ENCODE results near the gene TRAM2. TPM values are rescaled to one million over a fixed set of nuclear protein-coding genes. Genes with fewer than 3 reads are reported as not detected.

TRAM2 gene
- polyA plus RNA-seq, 4 donors, result 2.7 to 66.0 (median 8.5) TPM

DNA sequence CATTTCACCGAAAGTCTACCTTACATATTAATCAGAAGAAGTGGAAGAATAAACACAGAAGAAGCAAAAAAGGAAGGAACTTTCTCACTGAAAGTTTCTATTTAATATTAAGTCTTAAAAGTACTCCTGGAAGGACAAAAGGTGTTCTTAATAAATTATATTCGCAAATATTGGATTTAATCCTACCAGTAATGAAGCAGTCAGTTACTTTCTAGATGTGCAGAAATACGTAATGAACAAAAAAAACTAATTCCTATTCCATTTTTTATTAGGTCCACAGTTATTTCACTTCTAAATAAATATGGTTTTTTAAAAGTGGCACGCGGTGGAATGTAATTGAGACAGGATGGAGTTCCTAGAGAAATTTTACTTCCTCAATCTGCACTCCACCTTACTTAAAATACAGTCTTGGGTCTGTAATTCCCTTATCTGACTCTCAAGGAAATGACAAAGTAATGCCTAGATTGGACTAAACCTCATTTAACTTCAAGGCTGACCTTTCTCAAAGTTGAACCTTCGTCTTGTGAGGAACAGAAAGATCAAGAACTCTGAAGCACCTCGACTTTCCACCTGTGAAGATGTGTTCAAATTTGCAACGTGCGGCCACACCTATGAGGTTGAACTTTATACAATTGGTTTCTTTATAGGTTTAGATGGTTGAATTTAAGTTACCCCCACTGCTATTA lies 1.1 kb upstream of the TRAM2 start:
- DNase-seq (peak; percentile 48 to 52), FAIRE-seq (no peak)
- H3K4me1 ChIP-seq (ENCODE audit: control insufficient read depth in 3 of 3, insufficient read depth in 2 of 3, low read depth in 1 of 3, low read length in 2 of 3), result peaks cover 3 to 35% (median 6%) of the 10 kb centered on the region in 3 donors
- peak overlapping the region; percentile 90 to 96 (median 92) for H3K27ac ChIP-seq (ENCODE audit: low read depth in 1 of 3, low read length in 2 of 3)
- H3K9me3 ChIP-seq (ENCODE audit: control insufficient read depth in 2 of 2, insufficient read depth in 1 of 2, low read depth in 1 of 2, low read length in 1 of 2), result peaks cover 0 to 4% of the 10 kb centered on the region in 2 donors
- H3K4me3 ChIP-seq (ENCODE audit: low read depth in 1 of 3, low read length in 3 of 3), result peak overlapping the region; percentile 52 to 84 (median 74)
- 27 to 45% (median 34%) methylated on average over 9 of the region's 9 CpGs for WGBS, 3 donors
- H3K36me3 ChIP-seq (ENCODE audit: control insufficient read depth in 3 of 3, insufficient read depth in 2 of 3, low read depth in 1 of 3, low read length in 3 of 3), result peaks cover 0 to 23% (median 0%) of the 10 kb centered on the region in 3 donors
- H3K27me3 ChIP-seq (ENCODE audit: control insufficient read depth in 3 of 3, insufficient read depth in 3 of 3, low read length in 3 of 3), result no peaks in the 10 kb centered on the region

- peak overlapping the region; percentile 37 to 88 (median 79) for H3K27ac ChIP-seq (ENCODE audit: low read depth in 1 of 3, low read length in 2 of 3)
- H3K27me3 ChIP-seq (ENCODE audit: control insufficient read depth in 3 of 3, insufficient read depth in 3 of 3, low read length in 3 of 3), result no peaks in the 10 kb centered on the region
- H3K36me3 ChIP-seq (ENCODE audit: control insufficient read depth in 3 of 3, insufficient read depth in 2 of 3, low read depth in 1 of 3, low read length in 3 of 3), result peaks cover 0 to 15% (median 0%) of the 10 kb centered on the region in 3 donors
- FAIRE-seq (no peak), DNase-seq (peak; percentile 76 to 91)
- peaks cover 0 to 4% of the 10 kb centered on the region in 2 donors for H3K9me3 ChIP-seq (ENCODE audit: control insufficient read depth in 2 of 2, insufficient read depth in 1 of 2, low read depth in 1 of 2, low read length in 1 of 2)
- peak overlapping the region; percentile 69 to 90 (median 84) for H3K4me3 ChIP-seq (ENCODE audit: low read depth in 1 of 3, low read length in 3 of 3)
- 2 to 6% (median 5%) methylated on average over 29 to 51 of the region's 51 CpGs for WGBS, 3 donors
- H3K4me1 ChIP-seq (ENCODE audit: control insufficient read depth in 3 of 3, insufficient read depth in 2 of 3, low read depth in 1 of 3, low read length in 2 of 3), result peaks cover 3 to 41% (median 6%) of the 10 kb centered on the region in 3 donors
These were observed 353 bp downstream of the TRAM2 start for GRCh38 chr6:52576392-52577021.

DNA sequence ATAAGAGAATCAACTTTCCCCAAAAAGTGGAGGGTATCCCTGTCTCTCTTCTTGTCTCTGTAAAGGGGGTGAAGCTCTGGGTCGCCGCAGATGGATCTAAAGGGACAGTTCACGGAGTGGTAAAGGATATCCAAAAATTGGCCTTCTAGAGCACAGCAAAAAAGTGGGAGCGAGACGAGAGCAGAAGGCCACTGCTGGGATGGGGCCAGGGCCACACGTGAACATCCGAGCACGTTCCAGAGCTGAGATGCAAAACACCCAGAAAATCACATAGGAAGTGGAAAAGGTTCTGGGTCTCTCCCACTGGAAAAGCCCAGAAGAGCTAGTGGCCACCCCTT lies 837 bp downstream of the TRAM2 start:
- Histone ChIP-seq H3K4me3 (ENCODE audit: low read depth in 1 of 3, low read length in 3 of 3) (peak overlapping the region in 2 of 3 donors; percentile 84 to 90), H3K36me3 (ENCODE audit: control insufficient read depth in 3 of 3, insufficient read depth in 2 of 3, low read depth in 1 of 3, low read length in 3 of 3) (peaks cover 0 to 14% (median 0%) of the 10 kb centered on the region in 3 donors), H3K27ac (ENCODE audit: low read depth in 1 of 3, low read length in 2 of 3) (peak overlapping the region; percentile 37 to 88 (median 79)), H3K4me1 (ENCODE audit: control insufficient read depth in 3 of 3, insufficient read depth in 2 of 3, low read depth in 1 of 3, low read length in 2 of 3) (peaks cover 3 to 46% (median 6%) of the 10 kb centered on the region in 3 donors), H3K27me3 (ENCODE audit: control insufficient read depth in 3 of 3, insufficient read depth in 3 of 3, low read length in 3 of 3) (no peaks in the 10 kb centered on the region), H3K9me3 (ENCODE audit: control insufficient read depth in 2 of 2, insufficient read depth in 1 of 2, low read depth in 1 of 2, low read length in 1 of 2) (peaks cover 0 to 4% of the 10 kb centered on the region in 2 donors)
- 54 to 75% (median 65%) methylated on average over 8 of the region's 8 CpGs for WGBS, 3 donors
- no peak for DNase-seq
- FAIRE-seq, result no peak

- FAIRE-seq, result no peak
- Histone ChIP-seq H3K4me1 (ENCODE audit: control insufficient read depth in 3 of 3, insufficient read depth in 2 of 3, low read depth in 1 of 3, low read length in 2 of 3) (peaks cover 3 to 50% (median 8%) of the 10 kb centered on the region in 3 donors), H3K36me3 (ENCODE audit: control insufficient read depth in 3 of 3, insufficient read depth in 2 of 3, low read depth in 1 of 3, low read length in 3 of 3) (peaks cover 0 to 14% (median 0%) of the 10 kb centered on the region in 3 donors), H3K9me3 (ENCODE audit: control insufficient read depth in 2 of 2, insufficient read depth in 1 of 2, low read depth in 1 of 2, low read length in 1 of 2) (peaks cover 0 to 4% of the 10 kb centered on the region in 2 donors), H3K4me3 (ENCODE audit: low read depth in 1 of 3, low read length in 3 of 3) (peak overlapping the region in 2 of 3 donors; percentile 84 to 90), H3K27ac (ENCODE audit: low read depth in 1 of 3, low read length in 2 of 3) (peak overlapping the region in 2 of 3 donors; percentile 79 to 88), H3K27me3 (ENCODE audit: control insufficient read depth in 3 of 3, insufficient read depth in 3 of 3, low read length in 3 of 3) (no peaks in the 10 kb centered on the region)
- 64 to 92% (median 79%) methylated on average over 10 of the region's 10 CpGs for WGBS, 3 donors
- DNase-seq, result peak in 1 of 2 donors; percentile 39
These were observed 1.4 kb downstream of the TRAM2 start for GRCh38 chr6:52575502-52575892.

GRCh38 chr6:52574709-52575501 lies 2.0 kb downstream of the TRAM2 start:
- H3K9me3 ChIP-seq (ENCODE audit: control insufficient read depth in 2 of 2, insufficient read depth in 1 of 2, low read depth in 1 of 2, low read length in 1 of 2), result peaks cover 0 to 4% of the 10 kb centered on the region in 2 donors
- 28 to 31% (median 31%) methylated on average over 13 of the region's 13 CpGs for WGBS, 3 donors
- peak overlapping the region in 2 of 3 donors; percentile 84 to 90 for H3K4me3 ChIP-seq (ENCODE audit: low read depth in 1 of 3, low read length in 3 of 3)
- DNase-seq (peak; percentile 86 to 88), FAIRE-seq (no peak)
- H3K27me3 ChIP-seq (ENCODE audit: control insufficient read depth in 3 of 3, insufficient read depth in 3 of 3, low read length in 3 of 3), result no peaks in the 10 kb centered on the region
- peak overlapping the region; percentile 41 to 88 (median 79) for H3K27ac ChIP-seq (ENCODE audit: low read depth in 1 of 3, low read length in 2 of 3)
- H3K4me1 ChIP-seq (ENCODE audit: control insufficient read depth in 3 of 3, insufficient read depth in 2 of 3, low read depth in 1 of 3, low read length in 2 of 3), result peaks cover 3 to 56% (median 14%) of the 10 kb centered on the region in 3 donors
- H3K36me3 ChIP-seq (ENCODE audit: control insufficient read depth in 3 of 3, insufficient read depth in 2 of 3, low read depth in 1 of 3, low read length in 3 of 3), result peaks cover 0 to 12% (median 0%) of the 10 kb centered on the region in 3 donors

DNA sequence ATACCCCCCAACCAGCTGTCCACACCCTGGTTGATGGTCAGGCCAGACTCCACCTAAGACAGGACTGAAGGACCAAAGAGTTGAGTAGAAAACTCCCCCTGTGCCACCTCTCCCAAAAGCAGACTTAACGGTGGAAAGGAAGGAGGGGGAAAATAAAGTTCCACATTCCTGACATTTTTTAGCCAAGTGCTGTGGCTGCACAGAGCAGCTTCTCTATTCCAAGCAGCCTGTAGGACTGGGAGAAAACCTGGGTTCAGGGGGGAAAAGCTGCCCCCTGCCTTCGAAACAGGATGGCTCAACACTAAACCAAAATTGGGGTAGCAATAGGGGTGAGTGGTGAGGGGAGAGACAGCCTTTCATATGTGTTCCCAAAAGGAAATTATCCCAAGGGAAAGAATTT lies 3.6 kb downstream of the TRAM2 start:
- peaks cover 3 to 60% (median 14%) of the 10 kb centered on the region in 3 donors for H3K4me1 ChIP-seq (ENCODE audit: control insufficient read depth in 3 of 3, insufficient read depth in 2 of 3, low read depth in 1 of 3, low read length in 2 of 3)
- peak overlapping the region in 1 of 3 donors; percentile 52 for H3K27ac ChIP-seq (ENCODE audit: low read depth in 1 of 3, low read length in 2 of 3)
- H3K4me3 ChIP-seq (ENCODE audit: low read depth in 1 of 3, low read length in 3 of 3), result no peak overlapping the region

GRCh38 chr6:52572536-52572935 lies 4.3 kb downstream of the TRAM2 start:
- 95 to 99% (median 95%) methylated on average over 4 of the region's 4 CpGs for WGBS, 3 donors
- no peak overlapping the region for H3K27ac ChIP-seq (ENCODE audit: low read depth in 1 of 3, low read length in 2 of 3)
- no peaks in the 10 kb centered on the region for H3K9me3 ChIP-seq (ENCODE audit: control insufficient read depth in 2 of 2, insufficient read depth in 1 of 2, low read depth in 1 of 2, low read length in 1 of 2)
- no peak overlapping the region for H3K4me3 ChIP-seq (ENCODE audit: low read depth in 1 of 3, low read length in 3 of 3)
- peaks cover 3 to 58% (median 21%) of the 10 kb centered on the region in 3 donors for H3K4me1 ChIP-seq (ENCODE audit: control insufficient read depth in 3 of 3, insufficient read depth in 2 of 3, low read depth in 1 of 3, low read length in 2 of 3)
- H3K36me3 ChIP-seq (ENCODE audit: control insufficient read depth in 3 of 3, insufficient read depth in 2 of 3, low read depth in 1 of 3, low read length in 3 of 3), result peaks cover 0 to 12% (median 0%) of the 10 kb centered on the region in 3 donors
- FAIRE-seq (no peak), DNase-seq (no peak)
- no peaks in the 10 kb centered on the region for H3K27me3 ChIP-seq (ENCODE audit: control insufficient read depth in 3 of 3, insufficient read depth in 3 of 3, low read length in 3 of 3)

More for the DNA sequence above, 3.6 kb downstream of the TRAM2 start:
- FAIRE-seq, result no peak
- Histone ChIP-seq H3K36me3 (ENCODE audit: control insufficient read depth in 3 of 3, insufficient read depth in 2 of 3, low read depth in 1 of 3, low read length in 3 of 3) (peaks cover 0 to 9% (median 0%) of the 10 kb centered on the region in 3 donors), H3K9me3 (ENCODE audit: control insufficient read depth in 2 of 2, insufficient read depth in 1 of 2, low read depth in 1 of 2, low read length in 1 of 2) (no peaks in the 10 kb centered on the region), H3K27me3 (ENCODE audit: control insufficient read depth in 3 of 3, insufficient read depth in 3 of 3, low read length in 3 of 3) (no peaks in the 10 kb centered on the region)
- DNase-seq, result no peak
- 46 to 83% (median 64%) methylated on average over 2 of the region's 2 CpGs for WGBS, 3 donors
